ENCODE data around the gene LY6G6F. TPM values are rescaled to one million over a fixed set of nuclear protein-coding genes. Genes with fewer than 3 reads are reported as not detected.
A peak's percentile ranks its signal among the peaks of the same experiment; 100 is the strongest.

The LY6G6F gene
- total RNA-seq, 6 experiments from 2014 or later: not detected

DNA sequence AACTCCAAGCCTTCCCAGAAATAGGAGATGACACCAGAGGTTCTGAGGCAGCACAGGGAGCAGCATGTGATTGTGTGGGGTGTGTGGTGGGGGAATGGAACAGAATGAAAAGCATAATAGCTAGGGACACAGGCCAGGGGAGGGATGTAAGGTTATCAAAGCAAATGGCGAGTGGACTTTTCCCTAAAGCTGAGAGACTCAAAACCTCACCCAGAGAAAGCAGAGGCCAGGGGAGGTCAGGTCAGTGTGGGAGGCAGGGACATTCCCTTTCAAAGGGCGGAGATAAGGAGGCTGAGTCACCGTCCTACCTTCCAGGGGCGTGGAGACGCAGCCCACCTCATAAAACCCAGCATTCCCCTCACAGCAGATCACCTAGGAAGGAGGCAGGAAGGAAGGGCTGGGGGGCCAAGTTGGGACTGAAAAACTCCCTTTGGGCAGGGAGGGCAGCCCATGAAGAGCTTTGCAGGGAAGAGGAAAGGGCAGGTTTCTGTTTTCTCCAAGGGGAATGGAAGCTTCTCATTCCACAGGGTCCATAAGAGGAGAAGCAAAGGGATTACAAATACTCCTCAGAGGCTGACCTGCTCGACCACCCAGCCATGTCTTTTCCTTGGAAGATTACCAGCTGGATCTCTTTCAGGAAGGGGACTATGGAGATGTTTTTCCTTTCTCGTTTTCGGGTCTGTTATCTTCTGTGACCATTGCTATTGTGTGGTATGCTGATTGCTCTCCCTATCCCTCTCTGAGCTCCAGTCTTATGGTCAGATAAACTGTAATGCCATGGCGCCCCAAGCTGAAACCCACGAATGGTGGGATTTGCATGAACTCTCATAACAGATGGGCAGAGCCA, 16.2 kb upstream of the LY6G6F start:
- Mint-ChIP-seq H3K27me3 (ENCODE audit: insufficient read depth) (no peaks in the 10 kb centered on the region), H3K27ac (0 out of 2 replicates have a peak overlapping the region, but pooled peaks have one; percentile 8), H3K4me1 (ENCODE audit: low read depth) (no peaks in the 10 kb centered on the region), H3K9me3 (no peaks in the 10 kb centered on the region), H3K36me3 (ENCODE audit: low read depth) (peaks cover 9% of the 10 kb centered on the region; the same call in 1 of the 2 replicates), H3K4me3 (no peak overlapping the region)
- DNase-seq: no peak
- TF ChIP-seq CTCF (IDR thresholded peaks at IDR 0.05): no peak

- H3K9me3 Mint-ChIP-seq: no peaks in the 10 kb centered on the region
- TF ChIP-seq CTCF (IDR thresholded peaks at IDR 0.05): no peak
- no peak overlapping the region for H3K27ac Mint-ChIP-seq
- no peaks in the 10 kb centered on the region for H3K27me3 Mint-ChIP-seq (ENCODE audit: insufficient read depth)
- H3K4me3 Mint-ChIP-seq: no peak overlapping the region
- no peak for DNase-seq
- no peaks in the 10 kb centered on the region for H3K4me1 Mint-ChIP-seq (ENCODE audit: low read depth)
- peaks cover 4% of the 10 kb centered on the region; the same call in 1 of the 2 replicates for H3K36me3 Mint-ChIP-seq (ENCODE audit: low read depth)
Measured at GRCh38 chr6:31691078-31691463, 15.6 kb upstream of the LY6G6F start.

DNA sequence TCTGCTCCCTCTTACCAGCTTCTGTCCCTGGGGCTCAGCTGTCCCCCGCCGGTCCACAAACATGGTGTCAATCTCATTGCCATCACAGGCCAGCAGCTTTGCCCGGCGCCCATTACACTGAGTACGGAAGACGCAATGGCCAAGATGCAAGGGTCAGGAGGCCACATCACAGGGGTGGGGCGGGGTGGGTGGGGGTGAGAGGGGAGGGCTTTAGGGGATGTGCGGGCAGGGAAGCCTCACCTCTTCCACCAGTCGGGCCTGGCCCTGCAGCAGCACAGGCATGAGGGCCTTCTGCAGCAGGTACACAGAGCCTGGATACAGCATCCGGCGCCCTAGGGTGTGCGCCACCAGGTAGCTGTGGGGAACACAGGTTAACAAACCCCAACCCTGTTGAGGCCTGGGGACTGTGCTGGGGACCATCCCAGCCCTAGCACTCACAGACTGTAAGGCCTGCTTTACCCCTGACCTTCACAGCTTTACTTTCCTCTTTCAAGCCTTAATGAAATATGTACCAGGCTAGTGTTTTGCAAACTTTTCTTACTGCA, 15.0 kb upstream of the LY6G6F start:
- no peaks in the 10 kb centered on the region for H3K9me3 Mint-ChIP-seq
- TF ChIP-seq CTCF (IDR thresholded peaks at IDR 0.05): no peak
- no peak overlapping the region for H3K27ac Mint-ChIP-seq
- DNase-seq: no peak
- H3K27me3 Mint-ChIP-seq (ENCODE audit: insufficient read depth): no peaks in the 10 kb centered on the region
- H3K4me3 Mint-ChIP-seq: no peak overlapping the region
- no peaks in the 10 kb centered on the region; the same call in 1 of the 2 replicates for H3K36me3 Mint-ChIP-seq (ENCODE audit: low read depth)
- H3K4me1 Mint-ChIP-seq (ENCODE audit: low read depth): no peaks in the 10 kb centered on the region

GRCh38 chr6:31692353-31692752, 14.3 kb upstream of the LY6G6F start:
- no peak overlapping the region for H3K27ac Mint-ChIP-seq
- no peaks in the 10 kb centered on the region; the same call in 1 of the 2 replicates for H3K36me3 Mint-ChIP-seq (ENCODE audit: low read depth)
- no peaks in the 10 kb centered on the region for H3K9me3 Mint-ChIP-seq
- no peak overlapping the region for H3K4me3 Mint-ChIP-seq
- TF ChIP-seq CTCF (IDR thresholded peaks at IDR 0.05): no peak
- no peak for DNase-seq
- peaks cover 2% of the 10 kb centered on the region for H3K4me1 Mint-ChIP-seq (ENCODE audit: low read depth)
- no peaks in the 10 kb centered on the region for H3K27me3 Mint-ChIP-seq (ENCODE audit: insufficient read depth)

GRCh38 chr6:31692886-31693285, 13.8 kb upstream of the LY6G6F start:
- Mint-ChIP-seq H3K27ac (no peak overlapping the region), H3K4me1 (ENCODE audit: low read depth) (peaks cover 7% of the 10 kb centered on the region), H3K9me3 (no peaks in the 10 kb centered on the region), H3K4me3 (no peak overlapping the region), H3K36me3 (ENCODE audit: low read depth) (no peaks in the 10 kb centered on the region; the same call in 1 of the 2 replicates), H3K27me3 (ENCODE audit: insufficient read depth) (no peaks in the 10 kb centered on the region)
- no peak for DNase-seq
- TF ChIP-seq CTCF (IDR thresholded peaks at IDR 0.05): no peak

Data from HFFc6 (cell line).